GM19238 (cell line): ENCODE measurements around the gene MEAK7.

ENCODE experiments used
- DNase-seq: peaks from one replicate; pipeline ENCODE4 v3.0.0; 2011; ENCODE audit warnings: low spot score; ENCODE audit not compliant: insufficient read length

MEAK7 gene

GRCh38 chr16:84489131-84489530 is 15.3 kb downstream of the MEAK7 start:
- DNase-seq: no peak

DNA sequence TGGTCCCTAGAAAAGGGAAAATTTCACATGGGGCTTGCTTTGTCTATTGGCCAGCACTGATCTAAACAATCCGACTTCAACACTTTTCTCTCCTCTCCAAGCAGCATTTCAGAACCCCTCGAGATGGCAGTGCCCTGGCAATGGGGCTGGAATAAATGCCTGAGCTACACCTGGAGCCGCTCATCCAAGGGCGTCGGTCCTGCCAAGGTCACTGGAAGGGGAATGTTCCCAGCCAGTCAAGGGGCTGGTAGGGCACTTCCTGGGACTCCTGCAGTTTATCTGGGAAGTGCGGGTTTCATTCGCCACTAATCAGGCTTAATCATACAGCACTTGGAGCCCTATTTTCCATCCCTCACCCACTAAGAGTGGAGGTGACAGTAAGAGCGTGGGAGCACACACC is 17.1 kb downstream of the MEAK7 start:
- no peak for DNase-seq

DNA sequence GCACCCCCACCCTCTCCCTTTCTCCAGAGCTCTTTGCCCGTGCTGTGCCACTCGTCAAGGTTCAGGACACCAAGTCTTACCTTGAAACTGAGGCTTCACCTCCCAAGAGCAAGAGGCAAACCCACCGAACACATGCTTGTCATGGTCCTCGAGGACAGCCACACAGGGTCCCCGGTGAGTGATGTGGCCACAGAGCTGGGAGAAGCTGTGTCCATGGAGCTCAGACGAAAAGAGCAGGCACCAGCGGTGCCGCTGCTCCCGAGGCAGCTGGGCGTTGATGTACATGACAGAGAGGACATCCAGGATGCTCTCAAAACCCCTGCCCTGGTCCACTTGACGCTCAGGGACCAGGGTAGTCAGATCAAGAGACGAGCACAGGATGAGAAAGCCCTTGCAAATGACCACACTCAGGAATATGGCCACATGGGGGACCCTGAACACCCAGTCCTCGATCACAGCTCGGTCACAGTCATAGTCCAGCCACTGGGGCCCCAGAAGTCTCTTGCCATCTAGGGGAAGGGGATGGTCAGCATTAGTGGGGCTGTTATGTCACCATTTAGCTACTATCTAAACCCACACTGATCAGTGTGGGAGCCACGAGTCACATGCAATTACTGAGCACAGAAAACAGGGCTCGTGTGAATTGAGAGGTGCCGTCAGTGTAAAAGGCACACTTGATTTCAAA is 17.8 kb downstream of the MEAK7 start:
- no peak for DNase-seq

DNA sequence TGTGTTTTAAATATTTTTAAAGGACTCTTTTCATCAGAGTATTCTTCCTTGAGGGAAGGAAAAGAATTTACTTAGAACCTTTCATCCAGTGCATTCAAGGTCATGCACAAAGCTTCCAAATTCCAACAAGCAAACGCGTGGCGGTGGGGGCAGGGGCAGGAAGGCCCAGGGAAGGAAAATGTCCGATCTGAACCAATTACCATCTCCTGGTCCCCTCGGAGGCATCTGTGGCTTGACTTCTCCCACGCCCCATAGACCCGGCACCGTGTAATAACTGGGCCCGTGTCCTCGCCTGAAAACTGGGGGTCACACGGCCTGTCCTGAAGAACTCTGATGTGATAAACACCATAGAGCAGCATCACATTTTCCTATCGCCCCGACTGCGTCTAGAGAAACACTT is 18.3 kb downstream of the MEAK7 start:
- DNase-seq: no peak

DNA sequence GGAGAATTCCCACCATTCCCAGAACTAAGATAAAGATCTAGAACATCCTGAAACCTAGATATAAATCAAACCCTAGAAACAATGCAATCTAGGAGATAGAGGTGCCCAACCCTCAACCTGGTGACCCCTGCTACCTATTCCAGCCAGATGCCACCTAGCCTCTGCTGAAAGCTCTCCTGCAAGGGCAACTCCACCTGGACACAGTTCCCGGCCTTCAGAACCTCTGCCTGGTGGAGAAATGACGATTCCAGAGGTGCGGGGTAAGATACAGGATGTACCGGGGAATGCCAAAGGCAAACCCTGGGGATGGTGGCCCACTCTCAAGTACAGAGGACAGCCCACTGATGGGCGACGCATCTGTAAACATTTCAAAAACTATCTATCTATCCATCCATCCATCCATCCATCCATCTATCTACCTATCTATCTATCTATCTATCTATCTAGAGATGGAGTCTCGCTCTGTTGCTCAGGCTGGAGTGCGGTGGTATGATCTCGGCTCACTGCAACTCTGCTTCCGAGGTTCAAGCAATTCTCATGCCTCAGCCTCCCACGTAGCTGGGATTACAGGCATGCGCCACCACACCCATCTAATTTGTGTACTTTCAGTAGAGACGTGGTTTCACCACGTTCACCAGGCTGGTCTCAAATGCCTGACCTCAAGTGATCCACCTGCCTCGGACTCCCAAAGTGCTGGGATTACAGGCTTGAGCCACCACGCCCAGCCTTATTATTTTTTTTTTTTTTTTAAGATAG is 19.0 kb downstream of the MEAK7 start:
- no peak for DNase-seq

DNA sequence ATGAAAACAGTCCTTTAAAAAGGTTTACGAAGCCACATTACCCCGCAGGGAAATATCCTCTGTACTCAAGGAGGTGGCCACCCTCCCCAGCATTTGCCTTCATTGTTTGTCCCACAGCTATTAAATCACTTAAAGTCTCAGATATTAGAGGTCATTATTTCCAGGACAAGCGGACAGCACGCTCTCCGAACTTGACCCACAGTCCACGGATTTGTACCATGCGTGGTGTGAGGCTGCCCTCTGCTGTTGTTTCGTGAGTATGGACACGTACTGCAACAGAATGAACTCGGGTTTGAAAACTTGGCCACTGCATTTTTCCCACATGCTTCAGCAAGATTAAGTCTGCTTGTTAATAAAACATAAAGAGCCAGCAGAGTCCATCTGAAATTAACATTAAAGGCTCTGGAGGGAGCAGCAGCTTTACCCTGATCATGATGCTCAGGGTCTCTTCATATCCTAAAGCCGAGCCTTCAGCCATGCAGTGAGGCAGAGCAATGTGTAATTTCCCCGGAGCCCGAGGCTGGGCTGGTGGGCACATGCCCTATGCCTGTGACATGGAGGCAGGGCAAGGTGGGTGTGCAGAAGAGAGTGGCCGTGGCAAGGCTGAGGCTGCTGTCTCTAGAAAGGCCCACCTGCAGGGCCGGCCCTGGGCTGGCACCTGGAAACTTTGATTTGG is 19.7 kb downstream of the MEAK7 start:
- no peak for DNase-seq

GRCh38 chr16:84483882-84484565 is 20.4 kb downstream of the MEAK7 start:
- DNase-seq: no peak

GRCh38 chr16:84482951-84483881 is 21.2 kb downstream of the MEAK7 start:
- DNase-seq: no peak

DNA sequence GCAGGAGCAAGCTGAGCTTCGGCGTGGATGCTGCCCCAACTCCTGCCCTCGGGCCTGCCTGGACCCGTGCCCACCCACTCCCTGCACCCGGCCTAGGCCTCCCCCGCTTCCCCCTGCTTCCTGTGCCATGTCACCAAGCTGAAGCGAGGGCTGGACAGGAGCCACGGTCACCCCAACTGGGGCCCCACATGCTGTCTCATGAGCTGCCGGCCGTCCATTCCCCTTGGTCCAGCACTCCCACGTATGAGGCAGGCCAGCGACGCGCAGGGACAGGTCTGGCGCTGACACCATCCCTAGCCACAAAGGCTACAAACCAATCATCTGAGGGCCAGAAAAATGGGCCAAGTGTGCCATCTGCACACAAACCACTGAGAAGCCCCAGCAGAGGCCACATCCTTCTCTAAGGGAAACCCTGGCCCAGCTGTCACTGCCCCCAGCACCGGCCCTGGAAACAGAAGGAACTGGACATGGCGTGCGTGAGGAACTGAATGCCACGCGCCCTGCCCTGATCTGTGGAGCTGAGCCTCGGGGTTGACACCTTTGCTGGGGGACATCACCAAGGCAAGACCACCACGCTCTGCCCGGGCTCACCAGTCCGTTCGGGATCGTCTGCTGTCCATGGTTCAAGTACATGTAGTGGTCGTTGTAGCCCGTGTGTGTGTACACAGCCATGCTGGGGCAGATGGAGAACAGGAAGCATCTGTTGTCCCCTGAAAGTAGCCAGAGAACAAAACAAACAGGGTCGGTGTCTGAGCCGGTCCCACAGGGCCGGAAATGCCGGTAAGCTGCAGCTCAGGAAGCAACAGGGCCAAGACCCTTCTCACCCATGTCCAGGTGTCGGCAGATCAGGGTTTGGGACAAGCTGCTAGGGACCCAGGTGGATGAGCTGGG is 22.2 kb downstream of the MEAK7 start:
- no peak for DNase-seq

DNA sequence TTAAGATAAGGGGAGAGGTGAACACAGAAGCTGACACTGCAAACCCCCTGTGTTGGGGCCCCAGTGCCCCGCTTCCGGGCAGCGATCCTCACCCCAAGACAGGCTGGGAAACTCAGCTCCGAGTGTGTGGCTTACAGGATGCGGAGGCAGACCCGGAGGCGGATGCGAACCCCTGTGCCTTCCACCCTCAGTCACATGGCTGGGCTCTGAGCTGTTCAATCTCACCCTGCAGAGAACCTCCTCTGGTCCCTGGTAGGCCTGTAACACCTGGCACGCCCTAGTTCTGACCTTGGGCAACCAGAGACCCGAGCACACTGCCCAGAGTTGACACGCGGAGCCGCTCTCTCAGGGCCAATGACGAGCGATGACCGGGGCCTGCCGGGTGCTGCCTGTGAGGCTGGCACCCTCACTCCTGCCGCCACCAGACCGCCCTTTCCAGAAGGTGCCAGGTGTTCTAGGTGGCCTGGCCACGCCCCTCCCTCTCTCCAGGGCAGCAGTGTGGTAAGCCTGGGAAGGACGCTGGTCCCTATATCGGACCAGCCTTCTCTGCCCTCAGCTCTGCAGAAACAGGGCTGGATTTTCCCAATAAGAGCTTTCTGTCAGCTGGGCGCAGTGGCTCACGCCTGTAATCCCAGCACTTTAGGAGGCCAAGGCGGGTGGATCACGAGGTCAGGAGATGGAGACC is 23.3 kb downstream of the MEAK7 start:
- no peak for DNase-seq

DNA sequence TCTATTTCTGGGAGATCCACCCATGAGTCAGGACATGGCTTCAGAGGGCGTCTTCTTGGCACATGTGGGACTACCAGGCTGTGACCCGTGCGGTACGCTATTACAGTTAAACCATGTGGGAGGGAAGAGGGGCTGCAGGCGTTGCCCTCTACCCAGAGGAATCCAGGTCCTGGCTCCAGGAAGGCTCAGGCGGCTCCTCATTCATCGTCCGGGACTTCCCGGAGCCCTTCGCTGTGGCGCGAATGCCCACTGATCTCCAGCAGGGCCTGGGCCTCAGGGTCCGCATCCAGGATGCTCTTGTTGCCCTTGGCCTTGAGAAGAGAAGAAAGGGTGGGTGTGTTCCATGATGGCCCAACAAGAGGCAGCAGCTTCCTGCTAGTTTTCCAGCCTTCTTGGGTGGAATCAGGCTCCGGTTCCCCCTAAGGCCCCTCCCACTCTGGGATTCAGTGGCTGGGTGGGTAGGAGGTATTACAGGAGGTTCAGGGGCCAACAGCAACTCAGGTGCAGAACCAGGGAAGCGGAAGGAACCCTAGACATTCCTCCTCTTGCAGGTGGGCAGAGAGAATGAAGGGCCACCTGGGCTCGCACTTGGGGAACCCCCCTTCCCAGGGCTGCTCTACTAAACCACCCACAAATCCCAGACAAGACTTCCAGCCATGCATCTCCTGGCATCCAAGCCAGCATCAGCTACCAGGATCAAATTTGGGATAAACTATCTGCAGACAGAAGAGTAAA is 24.6 kb downstream of the MEAK7 start:
- no peak for DNase-seq

DNA sequence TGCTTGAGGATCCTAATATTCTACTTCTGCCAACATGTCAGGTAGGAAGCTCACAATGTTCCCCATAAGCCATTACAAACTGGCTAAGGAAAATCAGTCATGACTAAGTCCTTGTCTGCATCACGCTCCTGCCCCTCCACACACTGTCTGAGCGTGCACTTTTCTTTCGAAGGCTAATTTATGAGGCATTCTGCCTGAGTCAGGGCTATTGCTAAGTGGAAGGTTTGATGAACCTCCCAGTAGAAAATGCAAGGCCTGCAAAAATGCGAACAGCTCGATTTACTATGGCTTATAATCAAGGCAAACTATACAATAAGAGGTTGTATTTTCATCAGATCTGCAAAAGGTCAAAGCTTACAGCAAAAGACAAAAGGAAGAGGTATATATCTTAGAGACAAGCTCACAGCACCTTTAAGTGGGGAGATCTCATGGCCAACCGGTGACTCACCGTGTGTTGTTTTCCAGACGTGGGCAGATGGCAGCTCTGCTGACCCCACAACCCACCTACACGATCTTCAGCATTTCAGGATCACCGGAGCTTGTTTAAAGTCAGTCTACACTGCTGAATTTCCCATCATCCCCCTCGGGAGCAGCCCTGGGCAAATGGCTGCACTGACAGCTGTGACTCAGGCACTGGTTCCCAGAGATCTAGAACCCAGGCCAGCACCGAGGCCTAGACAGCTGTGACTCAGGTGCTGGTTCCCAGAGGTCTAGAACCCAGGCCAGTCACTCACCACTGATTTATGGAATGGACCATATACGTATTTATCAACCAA is 26.1 kb downstream of the MEAK7 start:
- DNase-seq: no peak

GRCh38 chr16:84477661-84478060 is 26.8 kb downstream of the MEAK7 start:
- no peak for DNase-seq

GRCh38 chr16:84476401-84476800 is 28.1 kb downstream of the MEAK7 start:
- no peak for DNase-seq

GRCh38 chr16:84475643-84476240 is 28.7 kb downstream of the MEAK7 start:
- DNase-seq: no peak

DNA sequence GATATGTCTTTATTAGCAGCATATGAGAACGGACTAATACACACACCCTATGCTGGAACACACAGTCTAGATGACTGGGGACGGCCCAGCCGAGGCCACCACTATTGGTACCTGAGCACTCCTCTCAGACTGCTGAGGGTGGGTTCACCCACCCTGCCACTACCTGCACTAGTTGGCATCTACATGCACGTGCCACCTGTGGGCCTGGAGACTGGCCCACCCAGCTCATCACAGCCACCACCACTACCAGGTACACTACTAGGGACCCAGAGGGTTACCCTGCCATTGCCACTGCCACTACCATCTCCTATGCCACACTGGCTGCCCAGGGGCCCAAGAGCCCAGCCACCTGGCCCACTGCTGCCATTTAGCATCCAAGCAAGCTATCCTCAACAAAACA is 32.5 kb downstream of the MEAK7 start:
- DNase-seq: no peak

DNA sequence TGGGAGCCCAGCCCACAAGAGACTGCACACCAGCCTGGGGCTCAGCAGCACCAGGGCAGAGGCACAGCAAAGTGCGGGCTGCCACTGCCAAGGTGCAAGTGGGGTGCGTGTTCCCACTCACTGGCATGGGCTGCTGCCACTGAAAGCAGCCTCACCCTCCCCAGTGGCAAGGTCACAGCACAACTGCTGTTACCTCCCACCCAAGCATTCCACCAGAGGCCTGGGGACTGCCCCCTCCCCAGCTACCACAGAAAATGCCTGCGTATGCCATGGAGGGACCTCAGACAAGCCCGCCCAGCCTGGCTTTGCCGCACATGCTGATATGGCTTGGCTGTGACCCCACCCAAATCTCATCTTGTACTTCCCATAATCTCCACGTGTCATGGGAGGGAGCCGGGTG is 33.1 kb downstream of the MEAK7 start:
- no peak for DNase-seq
